Activated T-helper 17 cell treated with anti-CD3 and anti-CD28 coated beads, Interleukin-2, amount 50 U/mL, for 72 hours (primary cell): ENCODE data around the gene CNTNAP4. TPM values are rescaled to one million over a fixed set of nuclear protein-coding genes. Genes with fewer than 3 reads are reported as not detected.

Experiments used
- ATAC-seq: fragments of 150-1000 bp; cut with Tn5 transposase; replicated peaks from 2 replicates; pipeline ENCODE4 v1.10.0; 2021; ENCODE audit warnings: mild to moderate bottlenecking, moderate library complexity
- H3K27ac Mint-ChIP-seq: one replicate; pipeline ENCODE4 v1.8.0; 2022; ENCODE audit warnings: mixed read lengths
- H3K27me3 Mint-ChIP-seq: one replicate; pipeline ENCODE4 v1.8.0; 2022; ENCODE audit warnings: mixed read lengths
- H3K36me3 Mint-ChIP-seq: one replicate; pipeline ENCODE4 v1.8.0; 2022; ENCODE audit warnings: low read depth, mild to moderate bottlenecking, mixed read lengths
- H3K4me1 Mint-ChIP-seq: one replicate; pipeline ENCODE4 v1.8.0; 2022; ENCODE audit warnings: mixed read lengths
- H3K4me3 Mint-ChIP-seq: one replicate; pipeline ENCODE4 v1.8.0; 2022; ENCODE audit warnings: mild to moderate bottlenecking, mixed read lengths
- H3K9me3 Mint-ChIP-seq: one replicate; pipeline ENCODE4 v1.8.0; 2022; ENCODE audit warnings: mixed read lengths
- total RNA-seq, 2 donors: library from RNA; stranded (reverse); gene quantifications; one replicate each; pipeline ENCODE4 v1.2.3, GENCODE V29; 2022

Gene CNTNAP4
- total RNA-seq, 2 donors from 2014 or later, result not detected

GRCh38 chr16:76390476-76390875 is 113.3 kb downstream of the CNTNAP4 start:
- Mint-ChIP-seq H3K27ac (no peak overlapping the region), H3K4me1 (no peaks in the 10 kb centered on the region), H3K9me3 (no peaks in the 10 kb centered on the region), H3K27me3 (no peaks in the 10 kb centered on the region), H3K4me3 (no peak overlapping the region), H3K36me3 (no peaks in the 10 kb centered on the region)
- ATAC-seq, result no peak

- ATAC-seq, result no peak
- Mint-ChIP-seq H3K27me3 (no peaks in the 10 kb centered on the region), H3K4me3 (no peak overlapping the region), H3K9me3 (peaks cover 13% of the 10 kb centered on the region), H3K27ac (no peak overlapping the region), H3K36me3 (no peaks in the 10 kb centered on the region), H3K4me1 (no peaks in the 10 kb centered on the region)
Observed at GRCh38 chr16:76396977-76397376, 119.8 kb downstream of the CNTNAP4 start.

- Mint-ChIP-seq H3K27me3 (no peaks in the 10 kb centered on the region), H3K27ac (no peak overlapping the region), H3K4me3 (no peak overlapping the region), H3K9me3 (peaks cover 6% of the 10 kb centered on the region), H3K4me1 (no peaks in the 10 kb centered on the region), H3K36me3 (no peaks in the 10 kb centered on the region)
- no peak for ATAC-seq
Observed at GRCh38 chr16:76409706-76410105, 132.5 kb downstream of the CNTNAP4 start.

GRCh38 chr16:76421571-76421970 is 144.4 kb downstream of the CNTNAP4 start:
- no peaks in the 10 kb centered on the region for H3K36me3 Mint-ChIP-seq
- no peak overlapping the region for H3K4me3 Mint-ChIP-seq
- no peak overlapping the region for H3K27ac Mint-ChIP-seq
- H3K9me3 Mint-ChIP-seq, result peaks cover 4% of the 10 kb centered on the region
- H3K27me3 Mint-ChIP-seq, result no peaks in the 10 kb centered on the region
- H3K4me1 Mint-ChIP-seq, result no peaks in the 10 kb centered on the region
- ATAC-seq, result no peak

- Mint-ChIP-seq H3K4me1 (no peaks in the 10 kb centered on the region), H3K9me3 (no peaks in the 10 kb centered on the region), H3K4me3 (no peak overlapping the region), H3K27ac (no peak overlapping the region), H3K27me3 (no peaks in the 10 kb centered on the region), H3K36me3 (no peaks in the 10 kb centered on the region)
- no peak for ATAC-seq
Observed at GRCh38 chr16:76428858-76429257, 151.7 kb downstream of the CNTNAP4 start.

GRCh38 chr16:76441391-76441790 is 164.2 kb downstream of the CNTNAP4 start:
- no peak overlapping the region for H3K27ac Mint-ChIP-seq
- no peaks in the 10 kb centered on the region for H3K4me1 Mint-ChIP-seq
- H3K4me3 Mint-ChIP-seq, result no peak overlapping the region
- ATAC-seq, result no peak
- no peaks in the 10 kb centered on the region for H3K27me3 Mint-ChIP-seq
- peaks cover 1% of the 10 kb centered on the region for H3K9me3 Mint-ChIP-seq
- H3K36me3 Mint-ChIP-seq, result no peaks in the 10 kb centered on the region

- Mint-ChIP-seq H3K36me3 (no peaks in the 10 kb centered on the region), H3K27ac (no peak overlapping the region), H3K4me3 (no peak overlapping the region), H3K27me3 (no peaks in the 10 kb centered on the region), H3K4me1 (no peaks in the 10 kb centered on the region), H3K9me3 (peaks cover 3% of the 10 kb centered on the region)
- ATAC-seq, result no peak
Observed at GRCh38 chr16:76441876-76442275, 164.7 kb downstream of the CNTNAP4 start.

- H3K27me3 Mint-ChIP-seq, result no peaks in the 10 kb centered on the region
- no peak for ATAC-seq
- no peaks in the 10 kb centered on the region for H3K4me1 Mint-ChIP-seq
- H3K4me3 Mint-ChIP-seq, result no peak overlapping the region
- no peaks in the 10 kb centered on the region for H3K36me3 Mint-ChIP-seq
- peaks cover 3% of the 10 kb centered on the region for H3K9me3 Mint-ChIP-seq
- no peak overlapping the region for H3K27ac Mint-ChIP-seq
Observed at GRCh38 chr16:76443973-76444372, 166.8 kb downstream of the CNTNAP4 start.

- no peaks in the 10 kb centered on the region for H3K4me1 Mint-ChIP-seq
- H3K27me3 Mint-ChIP-seq, result no peaks in the 10 kb centered on the region
Observed at GRCh38 chr16:76444832-76445231, 167.6 kb downstream of the CNTNAP4 start.

GRCh38 chr16:76445815-76446214 is 168.6 kb downstream of the CNTNAP4 start:
- Mint-ChIP-seq H3K4me1 (no peaks in the 10 kb centered on the region), H3K27me3 (no peaks in the 10 kb centered on the region), H3K9me3 (peaks cover 3% of the 10 kb centered on the region), H3K36me3 (no peaks in the 10 kb centered on the region), H3K27ac (no peak overlapping the region), H3K4me3 (no peak overlapping the region)
- ATAC-seq, result no peak

More at GRCh38 chr16:76444832-76445231, 167.6 kb downstream of the CNTNAP4 start:
- ATAC-seq, result no peak
- no peak overlapping the region for H3K27ac Mint-ChIP-seq
- peaks cover 3% of the 10 kb centered on the region for H3K9me3 Mint-ChIP-seq
- H3K36me3 Mint-ChIP-seq, result no peaks in the 10 kb centered on the region
- H3K4me3 Mint-ChIP-seq, result no peak overlapping the region

- ATAC-seq, result no peak
- no peak overlapping the region for H3K27ac Mint-ChIP-seq
- H3K4me1 Mint-ChIP-seq, result no peaks in the 10 kb centered on the region
- H3K4me3 Mint-ChIP-seq, result no peak overlapping the region
- no peaks in the 10 kb centered on the region for H3K27me3 Mint-ChIP-seq
- H3K36me3 Mint-ChIP-seq, result no peaks in the 10 kb centered on the region
- H3K9me3 Mint-ChIP-seq, result peaks cover 3% of the 10 kb centered on the region
Observed at GRCh38 chr16:76446251-76446650, 169.1 kb downstream of the CNTNAP4 start.

- ATAC-seq, result no peak
- Mint-ChIP-seq H3K36me3 (no peaks in the 10 kb centered on the region), H3K4me1 (no peaks in the 10 kb centered on the region), H3K9me3 (peaks cover 3% of the 10 kb centered on the region), H3K27ac (no peak overlapping the region), H3K4me3 (no peak overlapping the region), H3K27me3 (no peaks in the 10 kb centered on the region)
Observed at GRCh38 chr16:76450890-76451289, 173.7 kb downstream of the CNTNAP4 start.

GRCh38 chr16:76455257-76455656 is 178.1 kb downstream of the CNTNAP4 start:
- Mint-ChIP-seq H3K4me3 (no peak overlapping the region), H3K36me3 (no peaks in the 10 kb centered on the region), H3K27me3 (no peaks in the 10 kb centered on the region), H3K9me3 (no peaks in the 10 kb centered on the region), H3K4me1 (no peaks in the 10 kb centered on the region), H3K27ac (no peak overlapping the region)
- no peak for ATAC-seq

- H3K27me3 Mint-ChIP-seq, result no peaks in the 10 kb centered on the region
- H3K36me3 Mint-ChIP-seq, result no peaks in the 10 kb centered on the region
- no peaks in the 10 kb centered on the region for H3K4me1 Mint-ChIP-seq
- ATAC-seq, result no peak
- no peak overlapping the region for H3K27ac Mint-ChIP-seq
- H3K9me3 Mint-ChIP-seq, result no peaks in the 10 kb centered on the region
- no peak overlapping the region for H3K4me3 Mint-ChIP-seq
Observed at GRCh38 chr16:76456016-76456415, 178.8 kb downstream of the CNTNAP4 start.

GRCh38 chr16:76459111-76459510 is 181.9 kb downstream of the CNTNAP4 start:
- no peaks in the 10 kb centered on the region for H3K27me3 Mint-ChIP-seq
- no peaks in the 10 kb centered on the region for H3K9me3 Mint-ChIP-seq
- no peaks in the 10 kb centered on the region for H3K4me1 Mint-ChIP-seq
- H3K4me3 Mint-ChIP-seq, result no peak overlapping the region
- H3K36me3 Mint-ChIP-seq, result no peaks in the 10 kb centered on the region
- H3K27ac Mint-ChIP-seq, result no peak overlapping the region
- ATAC-seq, result no peak

GRCh38 chr16:76461836-76462235 is 184.6 kb downstream of the CNTNAP4 start:
- Mint-ChIP-seq H3K9me3 (no peaks in the 10 kb centered on the region), H3K4me3 (no peak overlapping the region), H3K4me1 (no peaks in the 10 kb centered on the region), H3K27ac (no peak overlapping the region), H3K36me3 (no peaks in the 10 kb centered on the region), H3K27me3 (no peaks in the 10 kb centered on the region)
- ATAC-seq, result no peak
